Stomach (tissue), 9 donors: ENCODE data around the gene ORC3. TPM values are rescaled to one million over a fixed set of nuclear protein-coding genes. Genes with fewer than 3 reads are reported as not detected.
"Not testable (repeated sequence)": the region's sequence is repeated elsewhere in the genome, so short reads cannot be mapped to it uniquely, and the experiment has no call there.

Experiments
- DNase-seq, 2 donors: peaks; one replicate each; pipeline versions ENCODE4 v3.0.0 to v3.0.0-alpha.2; 2013 to 2019
- H3K27ac ChIP-seq, 5 donors: fragments of 200-600 bp in 4 of 5; sonication (generic) in 4 of 5; one replicate each; pipeline ENCODE4 v1.5.1; 2013 to 2019; ENCODE audit warnings: mild to moderate bottlenecking in 1 of 5, moderate library complexity in 1 of 5
- H3K27me3 ChIP-seq, 3 donors: fragments of 200-600 bp; sonication (generic); one replicate each; pipeline ENCODE4 v1.5.1; 2017 to 2019; ENCODE audit warnings: mixed run types in 1 of 3
- H3K36me3 ChIP-seq, 4 donors: fragments of 200-600 bp; sonication (generic); 1 replicate in 3 of 4; 2 replicates in 1 of 4; pipeline ENCODE4 v1.5.1; 2016 to 2019
- H3K4me1 ChIP-seq, 4 donors: fragments of 200-600 bp; sonication (generic); one replicate each; pipeline ENCODE4 v1.5.1; 2016 to 2019
- H3K4me3 ChIP-seq, 4 donors: fragments of 200-600 bp; sonication (generic) in 3 of 4; one replicate each; pipeline ENCODE4 v1.5.1; 2016 to 2019; ENCODE audit warnings: mild to moderate bottlenecking in 1 of 4
- H3K9me3 ChIP-seq, 4 donors: fragments of 200-600 bp; sonication (generic); one replicate each; pipeline ENCODE4 v1.5.1; 2016 to 2019
- EP300 ChIP-seq: sonication (generic); formaldehyde crosslinking; IDR thresholded peaks from one replicate; pipeline ENCODE4 v1.6.1; 2017; ENCODE audit warnings: antibody characterized with exemption
- POLR2A ChIP-seq, 4 donors: fragments of 450-650 bp; IDR thresholded peaks; one replicate each; pipeline ENCODE4 v1.6.1; 2016; ENCODE audit warnings: antibody characterized with exemption in 4 of 4, control low read depth in 2 of 4, mild to moderate bottlenecking in 1 of 4, moderate library complexity in 1 of 4
- POLR2AphosphoS5 ChIP-seq, 3 donors: sonication (generic); formaldehyde crosslinking; IDR thresholded peaks; one replicate each; pipeline ENCODE4 v1.6.1; 2016; ENCODE audit warnings: antibody characterized with exemption in 3 of 3
- WGBS, 5 donors: extraction: QIAGEN DNeasy Blood & Tissue Kit in 3 of 5; methylation state at CpG; one replicate each; pipeline versions ENCODE4 v1.1.5 to v1.1.7; 2013 to 2018; 5-methylcytosine and 5-hydroxymethylcytosine counted together
- intact Hi-C: fragments of 100-400 bp; cut with DNase I; formaldehyde crosslinking; loops from one replicate; pipeline ENCODE4 v1.15.1; 2023; ENCODE audit warnings: low total_unique reads
- polyA plus RNA-seq, 3 donors: library from polyadenylated mRNA; stranded (reverse); fragments of 200-250 nt; gene quantifications; one replicate each; pipeline ENCODE4 v1.2.3, GENCODE V29; 2013
- total RNA-seq, 5 donors: library from RNA; depleted of rRNA; stranded (reverse); fragments of >200 nt; gene quantifications; one replicate each; pipeline versions ENCODE4 v1.1.0 to v1.2.3, GENCODE V29; 2014 to 2016
- TF ChIP-seq, protein P1 (sequence below), 7 experiments: fragments of 450-650 bp in 4 of 7; fragments of 200-600 bp in 3 of 7; sonication (generic) in 3 of 7; IDR thresholded peaks; one replicate each; pipeline ENCODE4 v1.5.1; 2016 to 2019; ENCODE audit warnings: antibody characterized with exemption in 7 of 7, control low read depth in 2 of 7, mild to moderate bottlenecking in 1 of 7
- donor health status: healthy with polysubstance abuse.
- donor health status: Bipolar disorder and iron deficiency.
- donor health status: healthy.

The ORC3 gene
- total and polyA plus RNA-seq, 8 donors, result 5.8 to 33.8 (median 11.0) TPM

DNA sequence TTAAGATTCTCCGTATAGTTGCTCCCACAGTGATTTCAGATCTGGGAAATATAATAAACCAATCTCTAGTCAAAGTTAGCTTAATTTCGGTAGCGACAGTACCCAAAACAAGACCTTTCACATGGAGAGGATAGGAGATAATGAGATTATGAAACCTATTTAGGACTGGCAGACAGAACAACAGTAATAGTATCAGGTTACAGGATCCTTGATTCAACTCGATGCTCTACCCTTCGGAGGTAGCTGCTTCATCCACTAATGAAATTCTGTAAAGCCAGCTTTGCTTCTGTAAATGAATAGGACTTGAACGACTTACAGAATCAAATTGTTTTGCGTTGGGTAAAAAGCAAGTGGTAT is 112.6 kb downstream of the ORC3 start:
- intact Hi-C loops, result no loop called here
- no peaks in the 10 kb centered on the region for H3K27me3 ChIP-seq
- no peaks in the 10 kb centered on the region for H3K36me3 ChIP-seq
- no peaks in the 10 kb centered on the region for H3K9me3 ChIP-seq
- peak overlapping the region; percentile 79 to 99 (median 97) for H3K27ac ChIP-seq
- TF ChIP-seq EP300 (no peak), POLR2AphosphoS5 (IDR thresholded peaks at IDR 0.05) (no peak), POLR2A (IDR thresholded peaks at IDR 0.05) (no peak)
- TF ChIP-seq, protein P1, sequence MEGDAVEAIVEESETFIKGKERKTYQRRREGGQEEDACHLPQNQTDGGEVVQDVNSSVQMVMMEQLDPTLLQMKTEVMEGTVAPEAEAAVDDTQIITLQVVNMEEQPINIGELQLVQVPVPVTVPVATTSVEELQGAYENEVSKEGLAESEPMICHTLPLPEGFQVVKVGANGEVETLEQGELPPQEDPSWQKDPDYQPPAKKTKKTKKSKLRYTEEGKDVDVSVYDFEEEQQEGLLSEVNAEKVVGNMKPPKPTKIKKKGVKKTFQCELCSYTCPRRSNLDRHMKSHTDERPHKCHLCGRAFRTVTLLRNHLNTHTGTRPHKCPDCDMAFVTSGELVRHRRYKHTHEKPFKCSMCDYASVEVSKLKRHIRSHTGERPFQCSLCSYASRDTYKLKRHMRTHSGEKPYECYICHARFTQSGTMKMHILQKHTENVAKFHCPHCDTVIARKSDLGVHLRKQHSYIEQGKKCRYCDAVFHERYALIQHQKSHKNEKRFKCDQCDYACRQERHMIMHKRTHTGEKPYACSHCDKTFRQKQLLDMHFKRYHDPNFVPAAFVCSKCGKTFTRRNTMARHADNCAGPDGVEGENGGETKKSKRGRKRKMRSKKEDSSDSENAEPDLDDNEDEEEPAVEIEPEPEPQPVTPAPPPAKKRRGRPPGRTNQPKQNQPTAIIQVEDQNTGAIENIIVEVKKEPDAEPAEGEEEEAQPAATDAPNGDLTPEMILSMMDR (IDR thresholded peaks at IDR 0.05), result no peak
- no peak for DNase-seq
- 1 to 5% (median 1%) methylated on average over 7 of the region's 7 CpGs for WGBS, 5 donors
- peak overlapping the region; percentile 81 to 92 (median 87) for H3K4me3 ChIP-seq
- peaks cover 11 to 36% (median 23%) of the 10 kb centered on the region in 4 donors for H3K4me1 ChIP-seq

DNA sequence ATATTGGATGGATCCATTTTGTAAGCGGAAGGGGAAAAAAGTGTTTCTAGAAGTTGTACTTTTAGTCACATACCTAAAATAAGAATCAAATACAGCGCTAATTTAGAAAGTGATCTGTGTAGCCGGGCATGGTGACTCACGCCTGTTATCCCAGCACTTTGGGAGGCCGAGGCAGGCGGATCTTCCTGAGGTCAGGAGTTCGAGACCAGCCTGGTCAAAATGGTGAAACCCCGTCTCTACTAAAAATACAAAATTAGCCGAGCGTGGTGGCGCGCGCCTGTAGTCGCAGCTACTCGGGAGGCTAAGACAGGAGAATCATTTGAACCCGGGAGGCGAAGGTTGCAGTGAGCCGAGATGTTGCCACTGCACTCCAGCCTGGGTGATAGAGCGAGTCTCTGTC is 113.1 kb downstream of the ORC3 start:
- H3K9me3 ChIP-seq, DNase-seq, intact Hi-C loops, H3K27me3 ChIP-seq, H3K36me3 ChIP-seq: not testable (repeated sequence)
- 75 to 85% (median 83%) methylated on average over 19 of the region's 19 CpGs for WGBS, 5 donors
- peaks cover 6 to 32% (median 18%) of the 10 kb centered on the region in 4 donors for H3K4me1 ChIP-seq
- H3K27ac ChIP-seq, result peak overlapping the region in 4 of 5 donors; percentile 95 to 99 (median 98)
- H3K4me3 ChIP-seq, result peak overlapping the region; percentile 81 to 92 (median 87)

DNA sequence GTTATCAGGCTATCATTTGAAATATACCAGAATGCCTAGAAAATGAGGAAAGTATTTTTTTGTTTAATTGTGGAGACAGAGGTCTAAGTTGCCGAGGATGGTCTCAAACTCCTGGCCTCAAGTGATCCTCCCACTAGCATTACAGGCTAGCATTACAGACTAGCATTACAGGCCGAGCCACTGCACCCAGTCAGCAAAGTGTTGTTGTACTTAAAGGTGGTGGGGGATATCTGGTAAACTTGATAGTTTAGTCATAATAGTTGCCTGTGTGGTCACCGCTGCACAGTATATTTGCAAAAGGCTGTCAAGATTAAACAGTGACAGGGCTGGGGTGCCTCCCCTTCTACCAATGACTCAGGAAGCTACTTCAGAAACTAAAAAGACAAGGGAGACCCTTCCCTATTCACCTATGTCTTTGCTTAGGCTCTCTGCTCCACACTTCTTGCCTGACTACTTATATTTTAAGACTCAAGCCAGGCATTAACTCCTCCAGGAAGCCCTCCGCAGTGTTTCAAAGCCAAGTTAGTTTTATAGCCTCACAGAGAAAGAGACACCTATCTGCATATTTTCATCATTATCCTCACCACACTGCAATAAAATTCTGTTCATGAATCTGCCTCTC is 115.2 kb downstream of the ORC3 start:
- Histone ChIP-seq H3K4me1 (peaks cover 4 to 10% (median 7%) of the 10 kb centered on the region in 4 donors), H3K27me3 (no peaks in the 10 kb centered on the region), H3K36me3 (no peaks in the 10 kb centered on the region), H3K27ac (no peak overlapping the region), H3K4me3 (no peak overlapping the region), H3K9me3 (no peaks in the 10 kb centered on the region)
- TF ChIP-seq EP300, result no peak
- TF ChIP-seq POLR2A (IDR thresholded peaks at IDR 0.05), result no peak
- intact Hi-C loops, result no loop called here
- peak in 1 of 2 donors; percentile 43 for DNase-seq
- WGBS, 5 donors, result 45 to 63% (median 53%) methylated on average over 4 of the region's 4 CpGs

DNA sequence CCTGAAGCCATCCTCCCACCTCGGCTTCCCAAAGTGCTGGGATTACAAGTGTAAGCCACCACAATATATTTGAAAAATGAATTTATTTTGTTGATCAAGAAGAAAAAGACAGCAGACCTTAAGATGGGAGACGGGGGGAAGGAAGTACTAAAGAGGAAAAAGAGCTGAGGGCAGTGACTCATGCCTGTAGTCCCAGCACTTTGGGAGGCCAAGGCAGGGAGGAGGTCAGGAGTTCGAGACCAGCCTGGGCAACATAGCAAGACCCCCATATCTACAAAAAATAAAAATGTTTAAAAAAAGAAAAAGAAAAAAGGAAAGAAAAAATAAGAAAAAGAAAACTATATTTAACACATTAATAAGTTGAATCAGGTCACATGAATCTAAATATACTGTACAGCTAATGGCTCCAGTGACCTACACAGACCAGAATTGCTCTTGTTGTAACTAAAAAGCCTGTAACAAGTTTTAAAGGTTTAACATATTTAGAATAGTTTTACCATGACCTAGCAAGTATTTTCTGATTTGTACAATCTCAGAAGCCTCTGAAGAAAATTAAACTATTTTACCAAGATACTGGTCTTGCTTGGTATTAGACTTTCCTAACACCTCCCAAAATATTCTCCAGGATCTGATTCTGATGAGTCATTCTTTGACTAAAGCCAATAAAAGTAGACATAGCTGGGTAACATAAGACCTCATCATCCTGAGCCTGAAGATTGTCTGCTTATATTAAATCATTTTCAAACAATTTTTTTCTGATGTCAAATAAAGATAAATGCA is 116.4 kb downstream of the ORC3 start:
- Histone ChIP-seq H3K27ac (no peak overlapping the region), H3K4me1 (peaks cover 4 to 9% (median 6%) of the 10 kb centered on the region in 4 donors), H3K36me3 (no peaks in the 10 kb centered on the region), H3K9me3 (no peaks in the 10 kb centered on the region), H3K27me3 (no peaks in the 10 kb centered on the region), H3K4me3 (no peak overlapping the region)
- intact Hi-C loops, result no loop called here
- 80 to 89% (median 81%) methylated on average over 3 of the region's 3 CpGs for WGBS, 5 donors
- no peak for DNase-seq
- TF ChIP-seq EP300 (no peak), POLR2A (IDR thresholded peaks at IDR 0.05) (no peak), POLR2AphosphoS5 (IDR thresholded peaks at IDR 0.05) (no peak)
- TF ChIP-seq, protein P1 (IDR thresholded peaks at IDR 0.05), result no peak

DNA sequence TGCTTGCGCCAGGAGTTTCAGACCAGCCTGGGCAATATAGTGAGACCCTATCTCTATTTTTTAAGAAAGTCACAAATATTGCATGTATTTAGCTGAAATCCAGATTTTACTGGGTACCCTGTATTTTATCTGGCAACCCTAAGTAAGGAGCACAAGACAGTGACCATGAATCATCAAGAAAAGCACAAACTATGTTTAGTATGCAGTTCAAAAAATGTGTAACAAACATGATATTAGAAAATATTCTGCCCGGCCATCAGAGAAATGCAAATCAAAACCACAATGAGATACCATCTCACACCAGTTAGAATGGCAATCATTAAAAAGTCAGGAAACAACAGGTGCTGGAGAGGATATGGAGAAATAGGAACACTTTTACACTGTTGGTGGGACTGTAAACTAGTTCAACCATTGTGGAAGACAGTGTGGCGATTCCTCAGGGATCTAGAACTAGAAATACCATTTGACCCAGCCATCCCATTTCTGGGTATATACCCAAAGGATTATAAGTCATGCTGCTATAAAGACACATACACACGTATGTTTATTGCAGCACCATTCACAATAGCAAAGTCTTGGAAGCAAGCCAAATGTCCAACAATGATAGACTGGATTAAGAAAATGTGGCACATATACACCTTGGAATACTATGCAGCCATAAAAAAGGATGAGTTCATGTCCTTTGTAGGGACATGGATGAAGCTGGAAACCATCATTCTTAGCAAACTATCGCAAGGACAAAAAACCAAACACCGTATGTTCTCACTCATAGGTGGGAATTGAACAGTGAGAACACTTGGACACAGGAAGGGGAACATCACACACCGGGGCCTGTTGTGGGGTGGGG is 118.9 kb downstream of the ORC3 start:
- 73 to 94% (median 82%) methylated on average over 5 to 6 of the region's 7 CpGs for WGBS, 5 donors
- DNase-seq, H3K27ac ChIP-seq, H3K27me3 ChIP-seq, H3K9me3 ChIP-seq, H3K4me3 ChIP-seq, H3K36me3 ChIP-seq, intact Hi-C loops, H3K4me1 ChIP-seq: not testable (repeated sequence)
